GM18502 (cell line): ENCODE data around the gene ELMO1.

Source experiments
- ATAC-seq: cut with Tn5 transposase; IDR thresholded peaks from one replicate; pipeline ENCODE4 v1.9.1; 2021; ENCODE audit warnings: mild to moderate bottlenecking; ENCODE audit not compliant: unreplicated experiment, poor library complexity

ELMO1 gene

GRCh38 chr7:36884351-36884750, 564.3 kb downstream of the ELMO1 start:
- ATAC-seq: no peak

- ATAC-seq: no peak
Observed at GRCh38 chr7:36881233-36881874, 567.3 kb downstream of the ELMO1 start.

GRCh38 chr7:36880108-36880507, 568.6 kb downstream of the ELMO1 start:
- no peak for ATAC-seq

DNA sequence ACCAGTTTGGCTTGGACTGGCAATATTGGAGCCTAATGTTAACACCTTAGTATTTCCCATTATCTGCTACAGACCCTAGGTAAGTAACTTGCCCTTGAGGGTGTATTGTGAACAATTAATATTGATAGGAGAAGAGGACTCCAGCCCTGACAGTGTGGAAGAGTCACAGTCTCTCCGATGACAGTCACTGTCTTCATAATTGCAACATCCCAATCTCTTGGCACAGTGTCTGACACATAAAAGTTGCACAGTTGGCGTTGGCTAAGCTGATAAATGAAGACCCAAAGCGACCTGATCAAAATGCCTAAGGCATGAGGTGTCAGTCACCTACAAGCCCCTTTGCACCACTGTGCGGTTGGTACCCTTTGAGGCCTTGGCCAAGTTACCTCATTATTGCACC, 569.6 kb downstream of the ELMO1 start:
- no peak for ATAC-seq

- ATAC-seq: no peak
Observed at GRCh38 chr7:36878288-36878687, 570.4 kb downstream of the ELMO1 start.

GRCh38 chr7:36875794-36876193, 572.9 kb downstream of the ELMO1 start:
- no peak for ATAC-seq

DNA sequence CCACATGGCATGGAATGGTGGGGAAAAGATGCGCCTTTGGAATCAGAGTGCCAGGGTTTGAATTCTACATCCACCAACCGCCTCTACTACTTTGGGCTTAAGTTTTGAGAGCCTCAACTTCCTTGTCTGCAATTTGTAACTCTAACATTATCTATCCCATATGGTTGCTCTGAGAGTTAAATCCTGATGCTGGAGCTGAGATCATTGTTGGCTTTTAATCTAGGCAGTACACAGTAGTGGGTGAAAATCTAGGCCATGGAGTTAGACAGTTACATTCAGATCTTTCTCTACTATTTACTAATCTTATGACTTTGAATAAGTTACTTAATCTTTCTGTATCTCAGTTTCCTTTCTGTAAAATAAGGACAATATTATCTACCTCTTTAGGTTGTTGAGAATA, 574.6 kb downstream of the ELMO1 start:
- no peak for ATAC-seq

DNA sequence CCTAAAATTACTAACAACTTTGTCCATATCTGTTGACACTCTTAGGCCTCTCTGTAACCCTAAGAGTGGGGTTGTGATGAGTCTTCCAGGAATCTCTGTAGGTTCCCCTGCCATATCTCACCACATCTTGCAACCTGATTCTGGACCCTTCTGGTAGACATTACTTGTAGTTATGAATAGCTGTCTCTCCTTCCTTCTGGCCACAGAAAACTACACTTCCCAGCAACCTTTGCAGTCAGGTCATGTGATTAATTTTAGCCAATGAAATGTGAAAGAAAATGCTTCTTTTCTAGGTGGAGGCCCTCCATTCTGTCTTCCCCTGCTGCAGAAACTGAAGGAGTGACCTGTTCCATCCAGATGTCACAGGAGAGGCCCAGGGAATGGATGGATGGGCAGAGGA, 576.8 kb downstream of the ELMO1 start:
- ATAC-seq: no peak

GRCh38 chr7:36871355-36871738, 577.3 kb downstream of the ELMO1 start:
- ATAC-seq: no peak

- ATAC-seq: no peak
Observed at GRCh38 chr7:36870625-36871354, 577.9 kb downstream of the ELMO1 start.

DNA sequence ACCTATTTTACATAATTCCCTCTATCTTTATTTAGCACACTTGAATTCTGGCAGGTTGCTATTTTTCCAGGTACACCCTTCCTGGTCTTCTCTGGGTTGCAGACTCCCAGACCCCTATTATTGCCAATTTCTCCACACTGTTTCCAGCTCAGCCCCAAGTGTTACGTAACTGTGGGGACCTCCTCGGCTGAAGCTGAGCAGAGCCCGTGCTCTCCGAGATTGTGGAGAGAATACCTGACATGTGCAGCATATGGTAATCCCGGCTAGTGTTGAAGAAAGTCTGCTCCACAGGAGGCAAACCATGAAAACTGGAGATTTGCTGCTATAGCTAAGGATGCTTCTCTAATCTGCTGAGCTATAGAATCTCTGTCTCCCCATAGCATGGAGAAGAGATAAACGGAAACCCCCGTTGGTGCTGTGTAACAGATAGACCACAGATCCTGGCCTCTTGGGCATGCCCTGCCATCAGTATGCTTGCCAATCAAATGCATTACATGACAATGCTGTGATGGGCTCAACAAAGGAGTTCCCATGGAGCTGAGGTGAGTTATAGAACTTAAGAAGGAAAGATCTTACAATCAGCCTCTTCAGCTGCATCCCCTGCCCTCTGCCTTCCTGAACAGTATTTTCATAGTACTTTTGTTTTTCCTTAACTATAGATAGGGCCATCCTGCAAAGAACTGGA, 579.8 kb downstream of the ELMO1 start:
- no peak for ATAC-seq

- no peak for ATAC-seq
Observed at GRCh38 chr7:36865019-36865418, 583.6 kb downstream of the ELMO1 start.

- ATAC-seq: no peak
Observed at GRCh38 chr7:36863901-36864701, 584.6 kb downstream of the ELMO1 start.

GRCh38 chr7:36862771-36863261, 585.8 kb downstream of the ELMO1 start:
- ATAC-seq: no peak

DNA sequence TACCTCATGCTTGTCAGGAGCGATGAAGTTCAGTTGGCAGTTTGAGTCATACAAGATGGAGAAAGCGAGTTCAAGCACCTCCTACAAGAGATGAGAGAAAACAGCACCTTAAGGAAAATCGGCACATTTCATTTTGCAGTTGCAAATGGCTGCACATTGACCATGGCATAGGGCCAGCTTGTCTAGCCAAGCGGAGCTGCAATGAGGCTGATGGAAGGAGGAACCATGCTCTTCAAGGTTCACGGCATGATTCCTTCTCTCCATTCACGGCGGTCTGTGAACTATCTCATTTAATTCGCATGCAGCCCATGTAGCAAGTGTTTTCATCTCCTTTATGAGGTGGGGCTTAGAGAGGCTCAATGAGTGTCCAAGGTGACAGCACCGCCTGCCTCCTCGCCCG, 587.0 kb downstream of the ELMO1 start:
- ATAC-seq: no peak

DNA sequence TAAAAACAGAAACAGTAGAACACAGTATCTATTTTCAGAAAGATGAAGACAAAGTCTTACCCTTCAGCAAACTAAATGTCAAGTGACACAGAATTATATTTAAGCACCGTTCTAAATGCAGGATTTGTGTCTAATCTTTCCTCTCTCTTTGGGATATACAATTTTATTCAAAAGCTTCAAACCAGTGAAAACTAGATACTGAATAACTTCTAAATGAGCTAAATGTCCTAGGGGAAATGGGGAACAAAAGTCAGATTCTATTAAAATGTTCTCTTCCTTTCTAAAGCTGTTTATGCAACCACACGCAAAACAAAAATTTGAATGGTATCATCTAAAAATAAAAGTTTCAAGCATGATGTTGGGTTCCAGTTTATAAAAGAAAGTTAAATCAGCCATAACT, 588.0 kb downstream of the ELMO1 start:
- no peak for ATAC-seq

DNA sequence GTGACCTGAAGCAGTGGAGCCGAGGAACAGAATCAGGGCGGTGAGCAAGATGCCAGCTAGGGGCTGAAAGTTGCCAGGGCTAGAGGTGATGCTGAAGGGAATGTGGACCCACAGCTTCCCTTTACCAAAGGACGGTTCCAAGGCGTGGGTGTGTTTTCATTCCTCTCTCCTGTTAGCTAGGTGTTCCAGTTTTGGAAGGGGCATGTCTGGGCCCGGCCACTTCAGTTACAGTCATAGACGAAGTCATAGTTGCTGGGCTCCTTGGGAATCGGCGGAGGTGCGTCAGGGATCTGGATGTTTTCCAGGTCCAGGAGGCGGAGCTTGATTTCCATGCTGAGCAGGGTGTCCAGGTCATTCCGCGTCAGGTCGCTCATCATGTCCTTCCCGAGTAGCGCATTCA, 593.3 kb downstream of the ELMO1 start:
- no peak for ATAC-seq

GRCh38 chr7:36854652-36855051, 594.0 kb downstream of the ELMO1 start:
- no peak for ATAC-seq

GRCh38 chr7:36852931-36853330, 595.7 kb downstream of the ELMO1 start:
- ATAC-seq: no peak

GRCh38 chr7:36852017-36852416, 596.6 kb downstream of the ELMO1 start:
- ATAC-seq: no peak

GRCh38 chr7:36851382-36851781, 597.3 kb downstream of the ELMO1 start:
- ATAC-seq: no peak
